Measurements from ENCODE around the gene GRAMD1B.
"Not testable (repeated sequence)": the region's sequence is repeated elsewhere in the genome, so short reads cannot be mapped to it uniquely, and the experiment has no call there.

GRAMD1B gene

GRCh38 chr11:123449436-123449835 lies 19.4 kb downstream of the GRAMD1B start:
- no peak overlapping the region for H3K27ac ChIP-seq
- TF ChIP-seq, protein P1, sequence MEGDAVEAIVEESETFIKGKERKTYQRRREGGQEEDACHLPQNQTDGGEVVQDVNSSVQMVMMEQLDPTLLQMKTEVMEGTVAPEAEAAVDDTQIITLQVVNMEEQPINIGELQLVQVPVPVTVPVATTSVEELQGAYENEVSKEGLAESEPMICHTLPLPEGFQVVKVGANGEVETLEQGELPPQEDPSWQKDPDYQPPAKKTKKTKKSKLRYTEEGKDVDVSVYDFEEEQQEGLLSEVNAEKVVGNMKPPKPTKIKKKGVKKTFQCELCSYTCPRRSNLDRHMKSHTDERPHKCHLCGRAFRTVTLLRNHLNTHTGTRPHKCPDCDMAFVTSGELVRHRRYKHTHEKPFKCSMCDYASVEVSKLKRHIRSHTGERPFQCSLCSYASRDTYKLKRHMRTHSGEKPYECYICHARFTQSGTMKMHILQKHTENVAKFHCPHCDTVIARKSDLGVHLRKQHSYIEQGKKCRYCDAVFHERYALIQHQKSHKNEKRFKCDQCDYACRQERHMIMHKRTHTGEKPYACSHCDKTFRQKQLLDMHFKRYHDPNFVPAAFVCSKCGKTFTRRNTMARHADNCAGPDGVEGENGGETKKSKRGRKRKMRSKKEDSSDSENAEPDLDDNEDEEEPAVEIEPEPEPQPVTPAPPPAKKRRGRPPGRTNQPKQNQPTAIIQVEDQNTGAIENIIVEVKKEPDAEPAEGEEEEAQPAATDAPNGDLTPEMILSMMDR (conservative IDR thresholded peaks at IDR 0.05) = no peak
- no peak for TF ChIP-seq ZFX (IDR thresholded peaks at IDR 0.05)

DNA sequence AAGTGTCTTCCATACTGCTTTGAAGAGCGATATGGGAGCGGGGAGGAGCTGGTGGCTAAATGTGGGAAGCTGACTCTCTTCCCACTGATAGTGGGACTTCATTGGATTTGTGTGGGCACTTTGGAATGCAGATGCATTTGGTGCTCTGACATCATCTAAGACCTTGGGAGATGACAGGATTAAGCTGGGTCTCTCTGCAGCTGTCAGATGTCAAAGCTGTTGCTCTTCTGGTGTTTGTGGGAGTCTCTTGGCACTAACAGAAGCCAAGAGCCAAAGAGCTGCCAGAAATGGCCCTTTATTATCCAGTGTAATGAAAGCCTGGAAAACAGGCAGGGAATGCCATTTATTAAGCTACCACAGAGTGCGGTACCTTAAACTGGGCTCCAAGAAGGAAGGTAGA lies 20.6 kb downstream of the GRAMD1B start:
- no peak overlapping the region for H3K27ac ChIP-seq
- TF ChIP-seq, protein P1 (conservative IDR thresholded peaks at IDR 0.05) = no peak
- no peak for TF ChIP-seq ZFX (IDR thresholded peaks at IDR 0.05)

- H3K27ac ChIP-seq = no peak overlapping the region
- no peak for TF ChIP-seq ZFX (IDR thresholded peaks at IDR 0.05)
- TF ChIP-seq, protein P1 (conservative IDR thresholded peaks at IDR 0.05) = no peak
Measured at GRCh38 chr11:123451183-123451781, 21.2 kb downstream of the GRAMD1B start.

- no peak overlapping the region for H3K27ac ChIP-seq
- no peak for TF ChIP-seq ZFX (IDR thresholded peaks at IDR 0.05)
- TF ChIP-seq, protein P1 (conservative IDR thresholded peaks at IDR 0.05) = no peak
Measured at GRCh38 chr11:123452794-123453193, 22.7 kb downstream of the GRAMD1B start.

GRCh38 chr11:123454060-123454651 lies 24.1 kb downstream of the GRAMD1B start:
- H3K27ac ChIP-seq = peak overlapping the region; percentile 45; the same call in 1 of the 2 replicates
- TF ChIP-seq, protein P1 (conservative IDR thresholded peaks at IDR 0.05) = no peak
- no peak for TF ChIP-seq ZFX (IDR thresholded peaks at IDR 0.05)

- peak overlapping the region; percentile 45; the same call in 1 of the 2 replicates for H3K27ac ChIP-seq
- TF ChIP-seq ZFX (IDR thresholded peaks at IDR 0.05) = no peak
- TF ChIP-seq, protein P1 (conservative IDR thresholded peaks at IDR 0.05) = no peak
Measured at GRCh38 chr11:123454796-123455195, 24.7 kb downstream of the GRAMD1B start.

DNA sequence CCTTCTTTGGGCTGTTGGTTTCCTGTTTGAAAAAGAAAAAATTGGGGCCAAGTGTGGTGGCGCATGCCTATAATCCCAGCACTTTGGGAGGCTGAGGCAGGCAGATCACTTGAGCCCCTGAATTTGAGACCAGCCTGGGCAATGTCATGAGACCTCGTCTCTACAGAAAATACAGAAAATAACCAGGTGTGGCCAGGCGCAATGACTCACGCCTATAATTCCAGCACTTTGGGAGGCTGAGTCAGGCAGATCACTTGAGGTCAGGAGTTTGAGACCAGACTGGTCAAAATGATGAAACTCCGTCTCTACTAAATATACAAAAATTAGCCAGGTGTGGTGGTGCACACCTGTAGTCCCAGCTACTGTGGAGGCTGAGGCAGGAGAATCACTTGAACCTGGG lies 26.4 kb downstream of the GRAMD1B start:
- H3K27ac ChIP-seq = not testable (repeated sequence)

Data from C4-2B (cell line).